HG02588 (cell line): Measurements from ENCODE around the gene AMPD1.

Source experiments
- ATAC-seq: cut with Tn5 transposase; IDR thresholded peaks from one replicate; pipeline ENCODE4 v1.9.1; 2021; ENCODE audit warnings: mild to moderate bottlenecking, moderate library complexity; ENCODE audit not compliant: unreplicated experiment

AMPD1 gene

GRCh38 chr1:114641377-114641776, 54.0 kb downstream of the AMPD1 start:
- no peak for ATAC-seq

GRCh38 chr1:114638910-114639309, 56.4 kb downstream of the AMPD1 start:
- ATAC-seq = no peak

DNA sequence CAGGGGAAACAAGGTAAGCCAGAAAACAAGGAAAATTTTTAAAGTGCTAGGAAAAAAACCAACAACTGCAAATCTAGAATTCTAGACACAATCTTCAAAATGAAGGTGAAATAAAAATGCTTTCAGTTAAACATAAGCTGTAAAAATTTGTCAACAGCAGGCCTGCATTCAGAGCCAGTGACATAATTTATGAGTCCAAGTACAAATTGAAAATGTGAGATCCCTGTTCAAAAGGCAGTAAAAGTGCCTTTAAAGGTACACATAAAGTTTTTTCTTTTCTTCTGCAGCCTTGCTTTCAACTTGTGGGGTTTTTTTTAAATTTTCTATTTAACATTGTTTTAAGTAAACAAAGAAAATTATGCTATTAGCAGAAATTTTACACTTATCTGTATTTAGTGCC, 62.9 kb downstream of the AMPD1 start:
- ATAC-seq = no peak

- no peak for ATAC-seq
Observed at GRCh38 chr1:114627107-114627506, 68.2 kb downstream of the AMPD1 start.

DNA sequence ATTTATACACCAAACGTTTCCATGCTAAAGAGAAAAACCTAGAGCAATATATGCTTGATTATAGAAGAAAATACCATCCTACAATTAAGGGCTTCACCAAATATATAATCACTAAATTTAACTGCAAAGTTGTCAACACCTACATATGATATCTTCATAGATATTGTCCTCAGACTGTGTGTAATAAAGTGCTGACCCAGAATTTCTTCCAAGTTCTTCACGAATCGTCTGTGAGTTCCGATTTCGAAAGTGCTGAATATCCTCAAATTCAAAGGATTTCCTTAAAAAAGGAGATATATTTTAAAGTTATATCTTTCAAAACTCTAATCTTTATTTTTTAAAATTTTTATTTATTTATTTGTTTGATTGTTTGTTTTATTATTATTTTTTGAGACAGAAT, 72.0 kb downstream of the AMPD1 start:
- ATAC-seq = no peak
